GM18867 (cell line): Measurements from ENCODE around the gene CMC1.

Experiments
- ATAC-seq: cut with Tn5 transposase; IDR thresholded peaks from one replicate; pipeline ENCODE4 v1.9.1; 2021; ENCODE audit warnings: mild to moderate bottlenecking, moderate library complexity; ENCODE audit not compliant: unreplicated experiment

Gene CMC1

GRCh38 chr3:28349469-28350000 lies 108.1 kb downstream of the CMC1 start:
- no peak for ATAC-seq
